Mammary epithelial cell (primary cell): ENCODE results near the gene CKAP4.

Experiments
- EZH2 ChIP-seq: IDR thresholded peaks from 2 replicates; pipeline ENCODE4 v1.6.1; 2012; ENCODE audit warnings: low read length, inconsistent platforms, borderline replicate concordance
- TF ChIP-seq, protein P1 (sequence below), 2 donors: IDR thresholded peaks in 1 of 2; conservative IDR thresholded peaks in 1 of 2; 2 replicates each; pipeline ENCODE4 v1.5.1; 2011 to 2012; ENCODE audit warnings: inconsistent platforms in 2 of 2, low read length in 2 of 2, mild to moderate bottlenecking in 2 of 2, control low read depth in 1 of 2, low read depth in 1 of 2; ENCODE audit not compliant: insufficient read depth in 1 of 2; ENCODE audit errors: extremely low read depth in 1 of 2

DNA sequence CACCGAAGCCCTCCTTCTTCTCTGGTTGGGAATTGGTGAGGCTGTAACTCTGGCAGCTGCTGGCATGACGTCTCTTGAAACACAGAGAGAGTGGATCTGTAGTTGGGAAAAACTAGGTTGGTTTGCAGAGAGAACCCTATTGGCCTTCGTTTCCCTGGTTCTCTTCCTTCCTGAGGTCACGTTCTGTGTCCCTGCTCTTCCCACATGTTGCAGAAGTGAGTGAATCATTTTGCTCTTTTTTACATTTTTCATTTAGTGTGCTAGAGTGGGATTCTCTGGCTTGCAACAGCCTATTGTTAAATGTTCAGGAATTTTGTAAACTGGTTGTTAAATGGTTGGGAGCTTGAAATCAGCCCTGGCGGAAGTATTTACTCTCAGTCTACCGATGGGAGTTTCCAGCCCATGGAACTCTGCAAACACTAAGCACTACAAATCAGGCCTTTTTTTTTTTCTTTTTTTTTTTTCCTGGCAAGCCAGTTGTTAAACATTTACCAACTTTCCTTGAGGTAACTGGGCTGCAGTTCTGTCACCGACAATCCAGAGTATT is 26.8 kb upstream of the CKAP4 start:
- TF ChIP-seq, protein P1, sequence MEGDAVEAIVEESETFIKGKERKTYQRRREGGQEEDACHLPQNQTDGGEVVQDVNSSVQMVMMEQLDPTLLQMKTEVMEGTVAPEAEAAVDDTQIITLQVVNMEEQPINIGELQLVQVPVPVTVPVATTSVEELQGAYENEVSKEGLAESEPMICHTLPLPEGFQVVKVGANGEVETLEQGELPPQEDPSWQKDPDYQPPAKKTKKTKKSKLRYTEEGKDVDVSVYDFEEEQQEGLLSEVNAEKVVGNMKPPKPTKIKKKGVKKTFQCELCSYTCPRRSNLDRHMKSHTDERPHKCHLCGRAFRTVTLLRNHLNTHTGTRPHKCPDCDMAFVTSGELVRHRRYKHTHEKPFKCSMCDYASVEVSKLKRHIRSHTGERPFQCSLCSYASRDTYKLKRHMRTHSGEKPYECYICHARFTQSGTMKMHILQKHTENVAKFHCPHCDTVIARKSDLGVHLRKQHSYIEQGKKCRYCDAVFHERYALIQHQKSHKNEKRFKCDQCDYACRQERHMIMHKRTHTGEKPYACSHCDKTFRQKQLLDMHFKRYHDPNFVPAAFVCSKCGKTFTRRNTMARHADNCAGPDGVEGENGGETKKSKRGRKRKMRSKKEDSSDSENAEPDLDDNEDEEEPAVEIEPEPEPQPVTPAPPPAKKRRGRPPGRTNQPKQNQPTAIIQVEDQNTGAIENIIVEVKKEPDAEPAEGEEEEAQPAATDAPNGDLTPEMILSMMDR (conservative IDR thresholded peaks at IDR 0.05 in 1 of 2, IDR thresholded peaks at IDR 0.05 in 1 of 2; ENCODE audit: extremely low read depth in 1 of 2, insufficient read depth in 1 of 2, low read depth in 1 of 2, low read length in 2 of 2): no peak
- TF ChIP-seq EZH2: no peak
